GM12891 (cell line): ENCODE measurements around the gene BLOC1S1.

Experiments
- POLR2A ChIP-seq: IDR thresholded peaks from 2 replicates; pipeline ENCODE4 v1.6.1; 2011; ENCODE audit warnings: low read depth, low read length, control low read depth
- POLR2AphosphoS5 ChIP-seq: IDR thresholded peaks from 2 replicates; pipeline ENCODE4 v1.6.1; 2011; ENCODE audit warnings: low read depth, low read length, control low read depth
- SPI1 ChIP-seq: IDR thresholded peaks from 2 replicates; pipeline ENCODE4 v1.6.1; 2011; ENCODE audit warnings: low read depth, low read length, control low read depth

DNA sequence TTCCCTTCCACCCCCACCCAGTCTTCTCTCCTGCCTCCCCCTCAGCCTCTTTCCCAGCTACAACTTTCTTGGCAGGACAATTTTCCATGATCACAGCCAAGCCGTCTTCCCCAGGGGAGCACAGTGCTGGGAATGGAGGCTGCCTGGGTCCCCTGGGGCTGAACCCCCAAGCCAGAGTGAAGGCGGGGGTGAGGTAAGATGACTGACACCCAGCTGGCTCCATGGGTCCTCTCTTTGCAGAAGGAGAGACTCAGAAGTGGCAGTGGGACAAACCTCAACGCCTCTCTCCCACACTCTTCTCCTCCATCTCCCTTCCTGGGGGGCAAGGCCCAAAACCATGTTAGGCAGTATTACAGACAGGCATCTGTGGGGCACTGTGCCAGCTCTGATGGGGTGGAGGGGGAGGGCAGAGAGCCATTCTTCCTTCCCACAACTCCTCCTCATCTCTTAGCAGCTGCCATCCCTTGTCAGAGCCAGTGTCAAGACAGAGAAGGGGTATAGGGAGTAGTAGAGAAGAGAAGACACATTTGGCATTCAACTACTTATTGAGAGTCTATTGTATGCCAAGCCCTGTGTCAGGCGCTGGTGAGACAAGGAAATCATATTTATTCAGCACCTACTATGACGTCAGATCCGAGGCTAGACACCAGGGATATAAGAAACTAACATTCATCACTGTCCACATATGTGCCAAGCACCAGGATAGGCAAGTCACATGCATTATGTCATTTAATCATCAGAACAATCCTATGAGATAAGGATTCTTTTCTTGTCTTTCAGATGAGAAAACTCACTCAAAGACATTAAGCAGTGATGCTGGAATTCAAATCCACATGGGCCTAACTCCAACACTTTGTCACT is 11.7 kb upstream of the BLOC1S1 start:
- TF ChIP-seq POLR2A = no peak
- no peak for TF ChIP-seq SPI1
- no peak for TF ChIP-seq POLR2AphosphoS5
